HG03520 (cell line): ENCODE data around the gene PHKA2.

Experiments used
- ATAC-seq: cut with Tn5 transposase; IDR thresholded peaks from one replicate; pipeline ENCODE4 v1.9.1; 2021; ENCODE audit warnings: mild to moderate bottlenecking, moderate library complexity; ENCODE audit not compliant: unreplicated experiment

PHKA2 gene

DNA sequence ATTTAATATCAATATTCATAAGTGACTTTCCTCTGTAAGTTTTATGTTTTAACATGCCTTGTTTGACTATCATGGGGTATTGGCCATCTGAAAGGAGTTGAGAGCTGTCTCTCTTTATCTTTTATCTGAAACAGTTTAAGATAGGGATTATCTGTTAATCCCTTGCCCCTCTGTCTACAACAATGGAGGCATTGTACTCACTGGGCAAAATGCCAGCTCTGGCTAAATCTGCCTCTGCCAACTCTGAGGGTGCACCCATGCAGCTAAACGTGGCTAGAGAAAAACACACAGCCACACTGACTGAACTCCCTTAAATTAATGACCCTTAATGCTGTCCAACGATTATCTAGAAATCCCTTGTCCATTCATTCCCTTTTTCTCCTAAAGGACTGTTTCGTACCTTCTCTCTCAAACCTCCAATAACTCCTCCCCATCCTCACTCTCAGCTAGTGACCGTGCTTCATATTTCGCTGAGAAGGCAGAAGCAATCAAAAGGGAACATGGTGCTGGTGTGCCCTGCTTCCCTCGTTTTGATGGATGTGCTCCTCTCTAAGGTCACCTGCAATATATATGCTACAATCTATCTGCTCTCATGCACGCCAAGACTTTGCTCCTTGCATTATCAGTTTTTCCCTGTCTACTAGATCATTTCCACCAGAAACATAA lies 10.3 kb downstream of the PHKA2 start:
- ATAC-seq, result no peak

DNA sequence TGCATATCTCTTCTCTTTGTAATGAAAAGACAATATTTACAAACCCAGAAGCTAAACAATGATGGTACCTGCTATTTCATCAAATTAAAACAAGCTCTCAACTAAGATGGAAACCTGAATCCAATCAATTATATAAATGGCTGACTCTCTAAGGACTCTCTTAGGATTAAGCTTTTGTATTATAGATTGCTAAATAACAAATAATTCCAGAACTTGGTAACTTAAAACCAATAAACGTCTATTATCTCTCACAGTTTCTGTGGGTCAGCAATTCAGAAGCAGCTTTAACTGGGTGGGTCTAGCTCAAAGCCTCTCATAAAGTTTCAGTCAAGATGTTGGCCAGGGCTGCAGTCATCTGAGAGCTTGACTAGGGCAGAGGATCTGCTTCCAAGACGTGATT lies 12.4 kb downstream of the PHKA2 start:
- ATAC-seq, result no peak

DNA sequence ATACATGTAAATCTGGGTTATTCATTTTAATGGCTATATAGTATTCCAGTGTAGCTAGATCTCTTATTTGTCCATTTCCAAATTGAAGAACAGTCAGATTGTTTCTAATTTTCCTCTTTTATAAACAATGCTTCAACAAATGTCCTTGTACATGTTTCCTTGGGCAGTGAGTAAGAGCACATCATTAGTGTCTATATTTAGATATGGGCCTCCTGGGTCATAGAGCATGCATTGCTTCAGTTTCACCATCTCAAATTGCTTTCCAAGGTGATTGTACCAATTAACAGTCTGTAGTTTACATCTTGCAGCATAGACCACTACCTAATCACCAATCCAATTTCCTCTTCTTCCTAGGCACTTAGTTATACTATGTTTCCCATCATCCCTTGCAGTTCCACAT lies 13.4 kb downstream of the PHKA2 start:
- ATAC-seq, result no peak

DNA sequence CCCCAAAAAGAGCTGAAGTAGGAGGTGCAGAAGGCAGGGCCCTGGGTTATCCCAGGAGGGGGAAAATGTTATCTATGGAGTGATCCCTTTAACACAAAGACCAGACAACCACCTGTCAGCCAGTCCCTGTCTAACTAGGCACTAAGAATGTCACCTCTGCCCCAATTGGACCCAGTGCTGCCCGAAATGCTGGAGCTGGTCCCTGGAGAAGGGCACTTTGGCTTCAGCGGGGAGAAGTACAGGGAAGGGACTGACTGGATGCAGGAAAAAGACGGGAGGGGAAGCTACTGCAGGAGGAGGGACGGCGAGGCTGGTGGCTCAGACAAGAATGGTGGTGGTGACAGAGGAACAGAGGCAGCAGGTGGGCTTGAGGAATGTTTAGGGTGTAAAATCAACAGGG lies 17.3 kb downstream of the PHKA2 start:
- ATAC-seq, result no peak

DNA sequence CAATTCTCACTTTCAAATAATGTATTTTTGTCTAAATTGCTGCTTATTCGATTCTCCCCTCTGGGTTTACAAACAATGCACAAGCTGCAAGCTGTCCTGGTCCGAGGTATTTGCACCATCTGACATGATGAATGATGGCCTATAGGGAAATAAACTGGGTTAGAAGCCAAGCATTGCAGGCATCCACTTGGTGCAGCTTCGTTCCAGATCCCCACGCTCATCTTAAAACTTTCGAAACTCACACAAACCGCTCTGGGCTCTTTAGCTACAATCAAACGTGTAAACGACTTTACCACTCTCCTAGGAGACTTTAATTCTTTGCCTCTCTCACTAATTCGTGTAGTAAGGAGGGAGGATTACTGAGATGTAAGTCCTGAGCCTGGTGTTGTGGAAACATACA lies 19.0 kb downstream of the PHKA2 start:
- no peak for ATAC-seq

DNA sequence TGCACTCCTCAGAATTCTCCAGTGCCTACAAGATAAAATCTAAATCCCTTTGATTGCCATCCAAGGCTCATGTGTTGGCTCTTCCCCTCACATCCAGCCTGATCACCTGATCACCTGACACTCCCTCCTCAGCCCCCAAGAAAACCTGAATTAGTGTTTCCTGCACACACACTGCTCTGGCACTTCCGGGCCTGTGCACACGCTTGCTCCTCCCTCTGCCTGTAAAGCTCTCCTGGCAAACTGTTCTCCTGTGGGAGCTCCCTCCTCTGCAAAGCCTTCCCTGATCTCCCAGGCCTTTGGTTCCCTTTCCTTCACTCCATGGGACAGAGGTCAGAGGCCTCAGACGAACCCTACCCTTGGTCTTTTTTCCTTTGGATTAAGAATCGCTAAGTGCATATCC lies 19.9 kb downstream of the PHKA2 start:
- no peak for ATAC-seq

DNA sequence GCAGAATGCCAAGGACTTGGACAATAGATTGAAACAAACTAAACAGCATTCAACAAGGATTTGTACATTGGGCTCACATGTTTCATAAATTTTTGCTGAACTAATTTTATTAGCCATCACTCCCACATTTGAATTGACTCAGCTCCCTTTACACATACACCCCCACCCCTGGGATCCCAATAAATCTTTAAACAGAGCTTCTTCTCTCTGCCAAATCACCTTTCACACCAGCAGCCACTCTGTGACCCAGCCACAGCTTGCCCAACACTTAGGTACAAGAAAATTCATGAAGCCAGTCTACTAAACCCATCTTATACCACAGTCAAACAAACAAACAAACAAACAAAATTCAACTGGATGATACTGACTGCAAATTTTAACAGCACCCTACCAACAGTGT lies 21.6 kb downstream of the PHKA2 start:
- ATAC-seq, result no peak

DNA sequence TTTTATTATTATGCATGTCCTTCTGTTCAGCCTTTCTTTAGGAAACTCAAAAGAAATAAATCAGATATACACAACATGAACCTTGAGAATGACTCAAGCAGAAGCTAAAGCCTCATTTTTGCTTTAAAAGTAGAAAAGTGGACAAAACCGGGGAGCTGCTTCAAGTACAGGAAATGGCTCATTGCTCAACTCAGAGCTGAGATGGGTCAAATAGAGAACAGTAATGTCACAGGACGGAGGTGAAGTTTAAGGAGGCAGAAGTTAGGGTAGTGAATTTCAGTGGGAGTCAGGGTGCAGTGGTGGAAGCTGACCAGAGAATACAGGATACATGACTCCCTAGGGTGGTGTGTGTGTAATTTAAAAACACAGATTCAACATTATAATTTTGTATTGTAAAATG lies 22.2 kb downstream of the PHKA2 start:
- ATAC-seq, result no peak

DNA sequence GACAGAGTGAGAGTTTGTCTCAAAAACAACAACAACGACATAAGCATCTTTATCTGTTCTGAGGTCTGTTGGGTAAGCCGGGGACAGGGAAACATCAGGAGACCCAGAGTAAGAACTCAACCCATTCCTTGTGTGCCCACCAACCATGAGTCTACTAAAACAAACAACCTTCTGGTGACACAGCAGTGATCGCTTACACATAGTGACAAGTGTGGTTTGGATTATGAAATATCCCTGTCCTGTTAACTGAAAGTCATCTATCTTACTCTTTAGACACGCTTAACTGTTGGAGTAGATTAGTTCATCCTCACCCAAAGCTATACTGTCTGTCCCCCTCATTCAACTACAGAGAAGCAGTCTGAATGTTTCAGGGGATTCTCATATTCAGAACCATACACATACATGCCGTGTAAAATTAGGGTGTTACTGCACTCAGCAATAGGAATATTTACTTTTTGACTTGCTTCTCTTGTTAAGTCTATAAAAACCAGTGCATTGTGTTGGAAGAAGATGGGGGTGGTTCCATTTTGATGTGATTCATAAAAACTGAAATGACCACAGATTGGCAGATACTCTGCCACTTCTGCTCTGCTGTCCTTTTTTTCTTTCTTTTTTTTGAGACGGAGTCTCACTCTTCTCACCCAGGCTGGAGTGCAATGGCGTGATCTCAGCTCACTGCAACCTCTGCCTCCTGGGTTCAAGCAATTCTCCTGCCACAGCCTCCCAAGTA lies 27.4 kb downstream of the PHKA2 start:
- ATAC-seq, result no peak

DNA sequence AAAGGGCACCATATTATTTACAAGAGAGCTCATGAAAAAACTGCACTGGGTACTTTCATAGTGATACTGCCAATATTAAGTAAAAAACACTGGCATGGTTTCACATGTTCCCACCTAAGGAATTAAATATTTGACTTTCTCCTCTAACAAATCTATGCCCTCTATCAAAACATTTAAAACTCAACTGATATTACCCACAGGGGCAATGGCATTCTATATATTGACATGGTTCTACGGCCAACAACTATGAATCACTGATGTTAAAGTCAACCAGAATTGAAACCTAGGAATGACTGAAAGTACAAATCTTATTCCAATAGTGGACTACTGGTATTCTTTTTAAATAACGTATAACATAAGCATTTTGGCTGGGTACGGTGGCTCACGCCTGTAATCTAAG lies 28.2 kb downstream of the PHKA2 start:
- ATAC-seq, result no peak

DNA sequence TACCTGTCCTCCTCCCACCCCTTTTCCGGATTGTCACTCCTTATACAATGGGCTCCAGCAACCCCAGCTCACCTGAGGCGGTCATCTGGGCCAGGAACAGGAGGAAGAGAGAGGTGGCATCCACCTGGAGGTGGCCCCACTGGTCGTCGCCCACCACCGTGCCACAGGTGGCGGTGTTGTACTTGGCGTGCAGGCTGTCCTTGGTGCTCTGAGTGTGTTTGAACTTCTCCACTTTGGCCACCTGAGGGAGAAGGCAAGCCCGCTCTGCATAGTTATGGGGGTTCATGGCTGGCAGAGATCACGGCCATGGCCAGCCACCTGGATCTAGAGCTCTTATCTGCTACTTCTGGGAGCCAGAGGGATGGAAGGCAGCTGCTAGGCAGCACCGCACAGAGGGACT lies 32.9 kb downstream of the PHKA2 start:
- ATAC-seq, result no peak

DNA sequence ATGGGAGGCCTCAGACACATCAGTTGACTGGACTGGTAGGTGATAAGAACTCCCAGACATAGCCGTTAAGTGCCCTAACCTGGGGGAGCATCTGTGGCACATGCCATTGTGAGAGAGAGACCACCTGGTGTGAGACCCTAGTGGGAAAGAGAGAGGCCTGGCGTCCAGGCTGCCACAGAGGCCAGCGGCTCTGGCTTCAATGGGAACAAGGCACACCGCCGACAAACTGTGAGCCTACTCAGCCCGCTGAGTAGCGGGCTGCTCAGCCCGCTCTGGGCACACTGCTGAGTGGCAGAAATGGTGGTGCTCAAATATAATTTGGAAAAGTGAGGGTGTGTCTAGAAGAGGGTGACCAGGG lies 34.0 kb downstream of the PHKA2 start:
- no peak for ATAC-seq

DNA sequence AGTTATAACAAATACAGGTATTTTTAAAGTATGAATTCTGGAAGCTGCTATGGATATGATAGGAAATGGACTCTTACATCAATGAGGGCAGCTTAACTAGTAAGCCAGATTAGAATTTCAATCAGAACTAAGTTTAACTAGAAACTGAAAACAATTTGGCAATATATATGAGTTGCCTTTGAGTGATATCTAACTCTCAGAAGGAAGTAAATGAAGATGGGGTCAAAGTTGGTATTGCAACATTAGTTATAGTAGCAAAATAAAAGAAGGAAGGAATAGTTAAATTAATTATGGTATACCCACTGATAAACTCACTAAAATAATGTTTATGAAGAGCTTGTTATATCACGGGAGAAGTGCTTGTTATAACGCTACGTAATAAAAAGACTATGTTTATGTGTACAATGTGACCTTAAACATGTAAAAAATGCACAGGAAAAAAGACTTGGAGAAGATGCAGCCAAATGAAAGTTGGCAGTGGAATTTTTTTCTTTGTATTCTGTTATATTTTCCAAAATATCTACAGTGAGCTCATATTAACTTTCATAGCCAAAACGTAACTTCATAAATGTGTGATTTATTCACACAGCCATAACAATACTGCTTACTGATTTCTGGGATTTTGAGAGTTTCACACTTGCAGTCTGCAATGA lies 34.5 kb downstream of the PHKA2 start:
- ATAC-seq, result no peak

DNA sequence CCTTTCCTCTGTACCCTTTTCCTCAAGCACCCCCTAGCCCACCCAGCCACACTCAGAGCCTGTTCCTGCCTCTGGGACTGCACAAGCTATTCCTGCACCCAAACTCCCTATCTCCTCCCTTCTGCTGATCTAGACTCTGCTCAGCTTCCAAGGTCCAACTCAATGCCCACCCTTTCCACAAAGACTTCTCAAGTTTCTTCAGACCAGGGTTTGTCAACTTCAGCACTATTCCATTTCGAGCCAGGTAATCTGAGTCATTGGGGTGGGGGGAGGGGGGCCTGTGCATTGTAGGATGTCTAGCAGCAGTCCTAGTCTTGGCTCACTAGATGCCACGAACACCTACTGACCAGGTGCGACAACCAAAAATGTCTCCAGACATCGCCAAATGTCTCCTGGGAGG lies 37.3 kb downstream of the PHKA2 start:
- no peak for ATAC-seq

DNA sequence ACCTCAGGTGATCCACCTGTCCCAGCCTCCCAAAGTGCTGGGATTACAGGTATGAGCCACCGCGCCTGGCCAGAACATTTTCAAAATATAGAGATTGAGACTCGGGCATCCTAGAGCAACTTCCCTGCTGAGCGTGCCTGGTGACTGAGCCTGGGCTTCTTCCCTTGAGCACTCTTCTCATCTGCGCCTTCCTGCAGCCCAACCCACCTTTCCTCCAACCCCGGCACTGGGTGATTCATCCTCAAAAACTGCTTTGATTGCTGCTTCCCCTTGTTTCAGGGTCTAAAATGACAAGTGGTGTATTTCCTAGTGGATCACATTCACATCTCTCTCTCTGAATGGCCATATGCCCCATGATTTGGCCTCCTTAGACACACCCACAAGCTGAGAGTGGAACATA lies 37.8 kb downstream of the PHKA2 start:
- no peak for ATAC-seq

DNA sequence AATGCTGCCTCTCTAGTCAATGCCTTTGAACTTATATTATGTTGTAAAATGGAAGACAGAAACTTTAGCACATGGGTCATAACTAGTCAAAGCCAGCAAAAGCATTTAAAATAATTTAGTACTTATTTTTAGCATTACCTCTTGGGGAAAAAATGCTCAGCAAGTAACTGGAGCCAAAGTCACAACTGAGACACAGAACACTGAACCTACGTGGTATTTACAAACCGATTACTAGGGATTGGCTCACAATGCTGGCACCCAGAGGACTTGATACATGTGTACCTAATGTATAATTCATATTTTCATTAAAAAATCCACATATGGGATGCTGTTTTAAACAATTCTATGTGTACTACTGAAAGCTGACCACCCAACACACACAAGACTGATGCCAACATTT lies 38.4 kb downstream of the PHKA2 start:
- ATAC-seq, result no peak

DNA sequence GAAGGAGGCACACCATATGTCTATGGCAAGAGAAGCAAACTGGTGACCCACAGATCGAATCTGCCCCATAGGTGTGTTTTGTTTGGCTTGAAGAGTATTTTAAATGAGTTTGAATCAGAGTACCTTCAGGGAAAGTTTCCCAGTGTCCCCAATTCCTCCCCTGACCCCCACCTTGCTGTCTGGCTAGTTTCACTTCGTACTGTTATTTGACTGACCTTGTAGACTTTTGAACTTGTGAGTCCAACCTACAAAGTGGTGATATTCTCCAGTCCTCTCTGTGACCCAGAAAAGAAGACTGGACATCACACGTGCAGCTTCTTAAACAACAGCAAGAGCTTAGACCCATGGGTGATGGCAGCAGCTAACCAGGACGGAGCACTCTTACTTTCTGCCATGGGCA lies 39.4 kb downstream of the PHKA2 start:
- no peak for ATAC-seq

DNA sequence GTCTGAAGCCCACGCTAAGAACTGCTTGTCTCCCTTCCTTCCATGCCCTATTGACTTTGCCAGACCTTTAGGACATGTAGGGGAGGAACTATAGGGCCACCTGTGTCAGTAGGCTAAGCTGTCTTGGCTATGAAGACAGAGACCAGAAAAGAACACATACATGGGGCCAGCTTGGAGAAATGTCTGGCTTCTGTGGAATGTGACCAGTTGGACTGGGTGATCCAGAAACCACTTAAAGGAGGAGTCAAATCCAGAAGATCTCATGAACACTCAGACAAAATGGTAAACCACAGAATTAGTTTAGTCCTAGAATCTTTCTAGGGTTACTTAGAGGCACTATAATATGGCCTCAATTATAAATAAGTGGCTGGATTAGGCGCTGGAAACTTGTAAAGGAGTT lies 42.0 kb downstream of the PHKA2 start:
- no peak for ATAC-seq

DNA sequence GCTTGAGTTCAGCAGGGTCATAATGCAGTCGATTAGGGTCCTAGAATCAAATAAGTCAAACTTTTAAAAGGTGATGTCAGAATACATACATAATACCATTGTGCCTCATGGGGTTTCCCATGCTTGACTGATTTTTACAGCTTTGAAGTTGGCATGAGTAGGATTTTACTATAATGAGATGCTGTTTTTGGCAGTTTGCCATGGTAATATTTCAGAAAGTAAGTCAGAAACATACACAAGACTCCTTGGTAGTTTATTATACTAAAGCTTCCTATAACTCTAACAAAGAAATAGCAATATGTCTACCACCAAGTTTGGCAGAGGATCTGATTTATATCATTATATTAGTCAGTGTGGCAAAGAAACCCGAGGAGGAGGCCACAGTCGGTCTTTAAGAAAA lies 45.2 kb downstream of the PHKA2 start:
- ATAC-seq, result no peak

DNA sequence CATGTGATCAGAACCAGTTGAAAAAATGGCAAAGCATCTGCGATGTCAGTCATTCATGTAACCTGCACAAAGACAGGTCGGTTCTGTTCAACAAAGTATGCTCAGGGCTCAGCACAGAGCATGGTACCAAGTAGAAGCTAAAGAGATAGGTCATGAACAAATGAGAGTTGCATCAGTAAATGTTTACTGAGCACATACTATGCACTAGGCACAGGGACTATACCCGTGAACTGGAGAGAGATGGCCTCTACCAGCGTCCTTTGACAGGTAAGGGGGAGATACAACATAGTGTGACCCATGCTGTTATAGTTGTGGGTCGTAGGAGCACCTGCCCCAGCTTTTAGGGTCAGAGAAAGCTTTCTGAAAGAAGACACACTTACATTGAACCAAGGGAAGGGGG lies 46.7 kb downstream of the PHKA2 start:
- ATAC-seq, result no peak

DNA sequence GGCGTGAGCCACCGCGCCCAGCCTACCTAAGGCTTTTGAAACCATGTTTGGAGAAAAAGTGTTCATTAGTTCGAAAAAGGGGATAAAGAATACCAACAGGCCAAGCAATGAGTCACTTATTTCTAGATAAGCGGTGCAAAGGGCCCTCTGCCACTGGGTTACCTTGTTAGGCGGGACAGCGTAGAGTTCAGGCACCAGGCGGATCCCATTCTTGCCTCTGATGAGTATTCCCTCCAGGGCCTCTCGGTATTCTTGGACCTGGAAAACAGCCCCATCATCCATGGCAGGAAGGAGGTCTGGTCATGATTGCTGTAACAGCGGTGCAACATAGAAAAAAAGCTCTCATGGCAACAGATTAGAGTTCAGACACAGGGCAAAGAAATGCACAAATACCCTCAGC lies 48.0 kb downstream of the PHKA2 start:
- no peak for ATAC-seq

DNA sequence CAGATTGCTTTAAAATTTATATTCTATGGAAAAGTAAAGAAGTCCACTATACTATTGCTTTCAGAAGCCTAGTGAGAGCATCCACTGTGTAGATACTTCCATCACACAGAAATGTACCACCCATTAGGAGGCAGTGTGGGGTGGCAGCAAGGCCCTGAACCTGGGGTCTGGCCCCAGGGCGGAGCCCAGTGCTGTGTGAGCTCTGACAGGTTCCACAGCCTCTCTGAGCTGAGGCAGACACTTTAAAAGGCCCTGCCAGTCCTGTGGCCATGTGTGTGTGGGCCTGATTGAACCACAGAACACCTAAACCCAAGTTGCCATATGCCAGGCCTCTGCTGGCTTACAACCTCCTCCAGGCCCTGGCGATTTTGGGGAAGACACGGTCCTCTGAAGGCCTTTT lies 49.2 kb downstream of the PHKA2 start:
- ATAC-seq, result no peak

DNA sequence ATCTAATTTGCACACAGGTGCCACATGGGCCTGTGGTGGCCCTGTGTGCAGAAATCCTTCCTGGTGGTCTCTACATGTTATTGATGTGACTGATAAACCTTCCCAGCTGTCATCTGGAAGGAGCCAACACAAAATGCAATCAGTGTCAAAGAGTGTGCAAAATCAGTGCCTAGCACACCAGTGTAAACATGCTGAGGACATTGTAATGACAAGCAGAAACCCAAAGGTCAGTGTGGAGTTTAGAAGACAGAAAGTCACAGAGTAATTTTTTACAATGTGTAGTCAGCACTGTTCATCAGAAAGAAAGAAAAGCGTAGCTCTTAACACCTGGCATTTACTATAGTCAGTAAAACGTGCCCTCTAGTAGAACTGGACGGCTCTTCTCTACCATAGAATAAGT lies 50.3 kb downstream of the PHKA2 start:
- ATAC-seq, result no peak
